HTR-8/SVneo (cell line): ENCODE results near the gene CCDC177.

ENCODE experiments used
- DNase-seq: peaks from one replicate; pipeline ENCODE4 v3.0.0; 2011; ENCODE audit warnings: low spot score, mixed read lengths; ENCODE audit not compliant: insufficient read length
- FAIRE-seq: peaks from 2 replicates; lab custom pipeline; 2011; peaks lifted over from hg19 to GRCh38; lab: Jason Lieb, UNC

The CCDC177 gene

GRCh38 chr14:69574263-69574953, at the start of gene CCDC177:
Gene CCDC177, minus strand, starts transcription at chr14:69574871. Its CDS starts 1,249 bp downstream, at chr14:69573622.
- FAIRE-seq: peak; percentile 92

DNA sequence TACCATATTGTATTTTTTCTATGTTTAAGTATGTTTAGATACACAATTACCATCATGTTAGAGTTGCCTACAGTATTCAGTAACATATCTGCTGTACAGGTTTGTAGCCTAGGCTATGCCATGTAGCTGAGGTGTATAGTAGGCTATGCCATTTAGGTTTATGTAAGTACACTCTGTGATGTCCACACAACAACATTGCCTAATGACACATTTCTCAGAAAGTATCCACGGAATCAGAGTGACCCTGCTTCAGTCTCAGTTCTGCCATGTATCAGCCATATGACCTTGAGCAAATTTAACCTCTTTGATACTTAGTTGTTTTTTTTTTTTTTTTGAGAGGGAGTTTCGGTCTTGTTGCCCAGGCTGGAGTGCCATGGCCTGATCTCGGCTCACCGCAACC, 49.5 kb upstream of the CCDC177 start:
- DNase-seq: no peak

More at GRCh38 chr14:69574263-69574953, at the start of gene CCDC177:
- DNase-seq: peak; percentile 95

GRCh38 chr14:69620981-69621380, 46.3 kb upstream of the CCDC177 start:
- DNase-seq (no peak), FAIRE-seq (no peak)

More for the DNA sequence above, 49.5 kb upstream of the CCDC177 start:
- peak; percentile 85 for FAIRE-seq

- FAIRE-seq (peak; percentile 83), DNase-seq (no peak)
Observed at GRCh38 chr14:69620211-69620611, 45.5 kb upstream of the CCDC177 start.

DNA sequence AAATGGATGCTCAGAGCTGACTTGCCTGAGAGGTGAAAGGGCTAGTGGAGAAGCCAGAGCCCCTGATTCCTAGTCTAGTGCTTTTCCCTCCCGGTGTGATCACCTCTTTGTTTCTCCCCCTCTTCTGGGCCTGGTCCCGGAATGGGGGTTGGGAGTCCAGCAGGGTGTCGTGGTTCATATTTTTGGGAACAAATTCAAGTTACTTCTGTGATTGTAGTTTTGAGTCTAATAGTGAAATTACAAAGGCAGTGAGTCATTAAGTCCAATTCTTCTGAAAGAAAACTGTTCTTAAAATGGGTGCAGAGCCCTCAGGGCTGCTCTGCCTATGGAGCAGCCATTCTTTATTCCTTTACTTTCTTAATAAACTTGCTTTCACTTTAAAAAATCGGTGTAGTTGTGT, 44.3 kb upstream of the CCDC177 start:
- DNase-seq (no peak), FAIRE-seq (no peak)

DNA sequence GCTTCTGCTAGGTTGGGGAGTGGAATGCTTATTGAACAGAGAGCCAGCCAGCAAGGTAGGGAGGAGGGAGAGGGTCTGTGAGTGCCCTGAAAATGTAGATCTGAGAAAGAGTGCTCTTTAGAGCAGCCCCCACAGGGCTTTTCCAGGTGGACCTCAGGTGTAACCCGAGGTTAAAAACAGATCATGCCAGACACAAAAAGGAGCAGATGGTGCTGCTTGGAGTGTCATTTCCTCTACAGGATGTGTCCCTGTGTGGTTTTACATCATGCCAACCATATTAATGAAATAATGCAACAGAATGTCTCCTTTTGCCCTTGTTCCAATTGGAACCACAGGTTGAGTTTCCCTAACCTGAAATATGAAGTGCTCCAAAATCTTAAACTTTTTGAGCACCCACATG, 43.1 kb upstream of the CCDC177 start:
- DNase-seq (no peak), FAIRE-seq (no peak)

DNA sequence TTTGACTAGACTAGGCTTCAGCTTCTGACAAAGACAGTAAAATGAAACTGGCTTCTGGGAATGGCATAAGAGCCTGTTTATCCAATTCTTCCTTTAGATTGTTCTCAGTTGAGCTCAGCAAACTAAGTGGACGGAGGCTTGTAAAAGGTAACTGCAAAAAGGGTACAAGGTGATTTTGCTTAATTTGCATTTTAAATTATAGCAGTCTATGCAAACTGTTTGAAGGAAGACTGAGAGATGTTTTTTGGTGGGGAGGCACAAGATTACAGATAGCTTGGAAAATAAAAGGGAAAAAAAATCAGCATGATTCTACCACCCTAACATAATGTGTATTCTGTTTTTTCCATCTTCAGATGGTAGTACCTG, 41.7 kb upstream of the CCDC177 start:
- FAIRE-seq: no peak

DNA sequence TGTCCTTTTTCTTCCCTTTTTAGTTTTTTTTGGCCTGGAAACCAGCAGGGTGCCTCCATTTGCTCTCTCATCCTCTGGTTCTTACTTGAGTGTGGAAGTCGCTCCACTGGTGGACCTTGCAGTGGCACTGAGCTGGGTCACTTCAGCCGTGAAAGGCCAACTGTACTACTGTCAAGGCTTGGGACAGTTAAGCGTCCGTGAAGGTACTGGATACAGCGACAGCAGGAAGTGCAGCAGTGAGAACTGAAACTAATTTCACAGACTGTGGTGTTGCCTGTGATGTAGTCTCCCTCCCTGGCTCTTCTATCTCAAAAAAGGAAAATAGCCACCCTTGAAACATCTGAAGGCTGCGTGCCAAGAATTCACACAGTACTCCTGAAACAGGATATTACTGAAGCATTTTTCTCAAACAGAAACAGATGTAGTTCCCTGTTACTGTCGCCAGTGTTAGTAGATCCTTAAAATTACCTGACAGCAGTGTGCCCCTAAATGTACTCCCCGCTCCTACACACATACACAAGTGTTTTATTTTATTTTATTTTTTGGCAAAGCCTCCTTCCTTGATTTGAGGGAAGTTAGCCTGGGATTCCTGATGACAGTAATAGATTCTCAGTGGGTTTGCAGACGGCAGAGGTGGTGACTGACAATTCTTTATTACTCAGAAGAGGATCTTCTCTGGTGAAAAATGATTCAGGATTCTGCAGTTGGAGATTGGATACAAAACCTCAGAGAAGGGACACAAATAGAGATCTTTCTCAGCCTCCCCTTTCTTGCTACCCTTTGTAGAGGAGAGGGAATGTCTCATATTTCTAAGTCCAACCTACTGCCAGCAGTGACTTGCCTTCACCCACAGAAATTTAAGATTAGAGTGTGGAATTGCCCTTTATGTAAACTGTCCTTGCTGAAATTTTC, 41.1 kb upstream of the CCDC177 start:
- DNase-seq (no peak), FAIRE-seq (peak; percentile 81)

More for the DNA sequence above, 41.7 kb upstream of the CCDC177 start:
- DNase-seq: no peak

DNA sequence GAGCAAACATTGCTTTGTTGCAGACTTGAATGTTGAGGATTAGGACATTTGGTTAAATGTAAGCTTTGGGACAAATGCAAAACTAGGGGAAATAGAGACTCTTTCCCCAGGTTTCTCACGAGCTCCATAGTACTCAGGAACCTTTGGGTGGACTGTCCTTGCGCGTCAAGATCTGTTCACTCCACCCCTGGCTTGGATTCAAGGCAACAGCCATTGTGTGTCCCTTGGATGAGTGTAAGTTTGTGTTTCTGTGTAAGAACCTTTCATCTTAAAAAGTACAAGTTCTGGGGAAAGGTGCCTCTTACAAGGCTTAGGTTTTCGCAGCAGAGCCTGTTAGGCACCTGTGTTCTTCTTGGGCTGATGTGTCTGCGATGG, 40.4 kb upstream of the CCDC177 start:
- DNase-seq: no peak
- FAIRE-seq: no peak

GRCh38 chr14:69614592-69614991, 39.9 kb upstream of the CCDC177 start:
- FAIRE-seq (peak; percentile 67), DNase-seq (no peak)

- DNase-seq (no peak), FAIRE-seq (peak; percentile 83)
Observed at GRCh38 chr14:69613312-69614073, 38.8 kb upstream of the CCDC177 start.

GRCh38 chr14:69612783-69613130, 38.1 kb upstream of the CCDC177 start:
- DNase-seq (no peak), FAIRE-seq (no peak)

DNA sequence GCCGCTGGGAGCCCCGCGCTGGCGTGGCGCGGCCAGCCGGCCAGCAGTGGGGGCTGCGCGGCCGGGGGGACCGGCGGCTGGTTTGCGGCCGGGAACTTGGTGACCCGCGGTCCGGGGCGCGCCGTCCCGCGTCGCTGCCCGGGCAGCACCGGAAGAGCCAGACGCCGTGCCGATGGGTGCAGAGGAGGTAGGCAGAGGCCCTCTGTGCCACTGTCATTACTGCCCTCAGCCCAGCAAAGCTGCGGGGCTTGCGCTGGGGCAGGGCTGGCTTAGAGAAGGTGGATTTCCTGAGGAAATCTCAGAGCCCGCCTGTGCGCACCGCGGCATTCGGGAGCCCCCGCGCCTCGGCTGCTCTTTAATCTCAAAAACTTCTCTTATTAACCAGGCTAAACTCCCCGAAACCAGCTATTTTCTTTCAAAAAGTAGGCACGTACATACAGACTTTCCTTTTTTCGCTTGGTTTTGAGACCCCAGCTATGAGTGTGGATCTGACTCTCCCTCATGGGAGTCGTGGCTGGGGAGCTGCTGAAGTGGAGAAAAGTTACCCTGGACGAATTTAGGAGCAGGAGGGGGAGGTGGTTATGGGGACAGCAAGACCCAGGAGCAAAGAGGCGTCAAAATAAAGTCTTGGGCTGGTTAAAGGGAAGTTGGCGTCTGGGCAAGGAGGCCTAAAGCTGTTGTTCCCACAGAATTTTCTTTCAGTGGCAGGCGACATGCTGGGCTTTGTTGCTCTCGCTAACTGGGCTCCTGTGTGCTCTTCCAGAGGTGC, 37.5 kb upstream of the CCDC177 start:
- DNase-seq (peak; percentile 68), FAIRE-seq (no peak)

- DNase-seq (peak; percentile 100), FAIRE-seq (peak; percentile 98)
Observed at GRCh38 chr14:69611172-69612013, 36.7 kb upstream of the CCDC177 start, which contains the start of gene SUSD6. Gene SUSD6, plus strand, starts transcription at chr14:69611596. Its CDS starts 46,997 bp downstream, at chr14:69658593.

DNA sequence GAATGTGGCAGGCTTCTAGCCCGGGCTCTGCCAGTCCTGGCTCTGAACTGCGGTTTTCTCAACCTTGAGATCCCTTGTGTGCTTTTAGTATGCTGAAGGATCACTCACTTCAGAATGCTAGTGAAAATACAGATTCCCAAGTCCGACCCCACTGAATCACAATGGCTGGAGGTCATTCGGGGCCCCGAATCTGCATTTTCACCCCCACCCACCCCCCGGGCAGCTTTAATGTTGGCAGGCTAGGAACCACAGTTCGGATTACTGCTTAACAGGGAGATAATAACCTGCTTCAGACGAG, 36.2 kb upstream of the CCDC177 start:
- no peak for DNase-seq
- FAIRE-seq: no peak

DNA sequence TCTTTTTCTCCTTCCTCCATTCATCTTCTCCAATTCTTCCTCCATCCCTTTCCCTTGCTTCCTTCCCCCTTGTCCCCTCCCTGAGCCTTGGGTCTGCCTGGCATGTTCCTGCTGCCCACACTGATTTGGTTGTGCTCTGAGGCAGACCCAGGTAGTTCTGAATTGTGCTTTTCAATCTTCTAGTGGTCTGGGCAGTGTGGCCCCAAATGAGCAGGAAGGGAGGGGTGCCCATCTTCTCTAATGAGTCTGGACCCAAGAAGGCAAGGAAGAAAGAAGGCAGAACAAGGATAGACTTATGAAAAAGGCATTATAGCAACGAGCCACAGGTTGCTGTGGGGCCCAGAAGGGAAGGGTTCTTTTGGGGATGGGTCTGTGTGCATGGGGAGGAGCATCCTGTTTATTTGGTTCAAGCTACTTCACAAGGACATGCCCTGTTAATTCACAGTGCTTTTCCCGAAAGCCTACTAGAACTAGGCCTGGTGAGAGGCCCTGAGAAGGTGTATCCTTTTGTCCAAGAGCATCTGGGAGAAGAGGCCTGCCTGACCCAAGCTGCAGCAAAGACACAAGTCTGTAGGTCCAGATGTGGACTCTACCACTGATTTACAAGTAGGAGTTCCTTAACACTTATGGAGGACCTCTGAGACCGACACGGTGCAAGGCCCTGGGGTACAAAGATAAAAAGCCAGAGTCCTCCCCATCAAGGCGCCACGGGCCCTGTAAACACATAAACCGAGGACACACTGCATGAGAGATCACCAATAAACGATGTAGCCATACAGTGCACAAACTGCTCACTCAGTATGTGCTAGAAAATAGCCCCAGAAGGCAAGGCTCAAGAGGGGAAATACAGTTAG, 35.6 kb upstream of the CCDC177 start:
- peak; percentile 46 for FAIRE-seq
- DNase-seq: no peak

DNA sequence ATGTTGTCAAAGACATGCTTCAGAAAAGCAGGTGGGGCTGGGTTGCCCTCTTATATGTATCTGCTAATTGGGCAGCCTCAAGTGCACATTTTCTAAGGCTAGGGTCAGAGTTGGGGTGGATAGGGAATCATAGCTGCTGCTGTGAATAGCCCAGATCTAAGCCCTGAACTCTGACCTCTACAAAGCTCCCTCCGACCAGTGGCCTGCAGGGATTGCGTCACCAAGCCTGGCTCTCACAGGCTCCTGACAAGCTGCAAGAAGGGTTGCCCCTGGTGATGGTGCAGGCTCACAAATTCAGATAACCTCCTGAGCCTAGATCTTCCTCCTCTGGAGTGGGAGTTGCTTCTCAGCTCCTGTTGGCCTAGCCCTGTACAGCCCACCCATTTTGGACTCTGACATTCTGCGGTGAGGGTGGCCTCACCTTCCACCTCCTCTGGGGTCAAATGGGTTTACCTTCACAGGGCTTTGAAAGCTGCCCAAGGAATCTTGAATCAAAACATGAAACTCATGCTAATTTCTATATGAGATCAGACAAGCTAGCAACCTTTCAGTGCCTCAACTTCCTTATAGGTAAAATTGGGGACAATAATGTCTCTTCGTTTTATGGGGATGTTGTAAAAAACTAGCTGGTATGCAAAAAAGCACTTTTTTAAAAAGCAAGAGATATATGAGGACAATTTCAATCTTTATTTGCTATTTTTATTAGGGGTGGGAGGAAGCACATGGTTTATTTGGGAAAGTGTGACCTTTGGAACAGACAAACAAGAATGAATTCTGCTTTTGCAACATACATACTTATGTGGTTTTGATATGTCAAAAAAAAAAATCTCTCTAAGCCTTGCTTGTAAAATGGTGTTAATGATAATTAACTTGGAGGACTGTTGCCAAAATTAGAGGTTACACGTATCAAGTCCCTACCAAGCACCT, 31.9 kb upstream of the CCDC177 start:
- FAIRE-seq: no peak
- DNase-seq: no peak
